Measurements from ENCODE around the gene CDK16. TPM values are rescaled to one million over a fixed set of nuclear protein-coding genes. Genes with fewer than 3 reads are reported as not detected.

Gene CDK16
- total and polyA plus RNA-seq, 2 of the 13 experiments (the other 11 are each of a cell fraction or from before 2014, with no cell fraction given), result 64.5 to 225 TPM

DNA sequence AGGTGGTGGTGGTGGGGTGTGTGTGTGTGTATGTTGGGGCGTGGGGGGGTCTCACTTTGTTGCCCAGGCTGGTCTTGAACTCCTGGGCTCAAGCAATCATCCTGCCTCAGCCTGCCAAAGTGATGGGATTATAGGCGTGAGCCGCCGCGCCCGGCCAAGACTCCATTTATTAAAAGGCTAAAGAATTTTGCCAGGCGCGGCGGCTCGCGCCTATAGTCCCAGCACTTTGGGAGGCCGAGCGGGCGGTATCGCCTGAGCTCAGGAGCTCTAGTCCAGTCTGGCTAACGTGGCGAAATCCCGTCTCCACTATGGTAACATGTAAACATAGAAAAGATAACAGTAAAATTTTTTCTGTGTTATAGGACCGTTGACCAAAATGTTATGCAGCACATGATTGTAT is 28.6 kb upstream of the CDK16 start (continued):
- TF ChIP-seq, protein P1, sequence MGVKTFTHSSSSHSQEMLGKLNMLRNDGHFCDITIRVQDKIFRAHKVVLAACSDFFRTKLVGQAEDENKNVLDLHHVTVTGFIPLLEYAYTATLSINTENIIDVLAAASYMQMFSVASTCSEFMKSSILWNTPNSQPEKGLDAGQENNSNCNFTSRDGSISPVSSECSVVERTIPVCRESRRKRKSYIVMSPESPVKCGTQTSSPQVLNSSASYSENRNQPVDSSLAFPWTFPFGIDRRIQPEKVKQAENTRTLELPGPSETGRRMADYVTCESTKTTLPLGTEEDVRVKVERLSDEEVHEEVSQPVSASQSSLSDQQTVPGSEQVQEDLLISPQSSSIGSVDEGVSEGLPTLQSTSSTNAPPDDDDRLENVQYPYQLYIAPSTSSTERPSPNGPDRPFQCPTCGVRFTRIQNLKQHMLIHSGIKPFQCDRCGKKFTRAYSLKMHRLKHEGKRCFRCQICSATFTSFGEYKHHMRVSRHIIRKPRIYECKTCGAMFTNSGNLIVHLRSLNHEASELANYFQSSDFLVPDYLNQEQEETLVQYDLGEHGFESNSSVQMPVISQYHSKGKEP (CRISPR knock-in tag; IDR thresholded peaks at IDR 0.05), result no peak
- TF ChIP-seq ARID2 (CRISPR knock-in tag; IDR thresholded peaks at IDR 0.05; ENCODE audit: borderline replicate concordance) (no peak), SYNCRIP (IDR thresholded peaks at IDR 0.05; ENCODE audit: insufficient read depth, low read depth, low read length) (no peak), ZNF124 (CRISPR knock-in tag; IDR thresholded peaks at IDR 0.05) (no peak), ZNF878 (CRISPR knock-in tag; IDR thresholded peaks at IDR 0.05) (no peak), REXO4 (CRISPR knock-in tag; IDR thresholded peaks at IDR 0.05; ENCODE audit: borderline replicate concordance) (no peak)
- TF ChIP-seq, protein P2, sequence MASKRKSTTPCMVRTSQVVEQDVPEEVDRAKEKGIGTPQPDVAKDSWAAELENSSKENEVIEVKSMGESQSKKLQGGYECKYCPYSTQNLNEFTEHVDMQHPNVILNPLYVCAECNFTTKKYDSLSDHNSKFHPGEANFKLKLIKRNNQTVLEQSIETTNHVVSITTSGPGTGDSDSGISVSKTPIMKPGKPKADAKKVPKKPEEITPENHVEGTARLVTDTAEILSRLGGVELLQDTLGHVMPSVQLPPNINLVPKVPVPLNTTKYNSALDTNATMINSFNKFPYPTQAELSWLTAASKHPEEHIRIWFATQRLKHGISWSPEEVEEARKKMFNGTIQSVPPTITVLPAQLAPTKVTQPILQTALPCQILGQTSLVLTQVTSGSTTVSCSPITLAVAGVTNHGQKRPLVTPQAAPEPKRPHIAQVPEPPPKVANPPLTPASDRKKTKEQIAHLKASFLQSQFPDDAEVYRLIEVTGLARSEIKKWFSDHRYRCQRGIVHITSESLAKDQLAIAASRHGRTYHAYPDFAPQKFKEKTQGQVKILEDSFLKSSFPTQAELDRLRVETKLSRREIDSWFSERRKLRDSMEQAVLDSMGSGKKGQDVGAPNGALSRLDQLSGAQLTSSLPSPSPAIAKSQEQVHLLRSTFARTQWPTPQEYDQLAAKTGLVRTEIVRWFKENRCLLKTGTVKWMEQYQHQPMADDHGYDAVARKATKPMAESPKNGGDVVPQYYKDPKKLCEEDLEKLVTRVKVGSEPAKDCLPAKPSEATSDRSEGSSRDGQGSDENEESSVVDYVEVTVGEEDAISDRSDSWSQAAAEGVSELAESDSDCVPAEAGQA (IDR thresholded peaks at IDR 0.05; ENCODE audit: low read depth), result no peak
- TF ChIP-seq, protein P2 (CRISPR knock-in tag; IDR thresholded peaks at IDR 0.05; ENCODE audit: borderline replicate concordance), result no peak

Measured in HepG2 (cell line).